CD4-positive, alpha-beta T cell (primary cell): ENCODE results near the gene PIP5K1B. TPM values are rescaled to one million over a fixed set of nuclear protein-coding genes. Genes with fewer than 3 reads are reported as not detected.

Experiments used
- ATAC-seq: fragments of 200-7000 bp; cut with Tn5 transposase; one replicate; pipeline ENCODE4 v1.10.0; 2022; ENCODE audit warnings: mild to moderate bottlenecking; ENCODE audit not compliant: poor library complexity
- CTCF ChIA-PET: fragments of 350-600 bp; sonication (Branson Sonifier 250); formaldehyde crosslinking; loops from one replicate; lab custom pipeline; 2021; ENCODE audit warnings: antibody characterized with exemption, inconsistent platforms; lab: Charles Lee
- POLR2A ChIA-PET: fragments of 350-600 bp; sonication (Branson Sonifier 250); formaldehyde crosslinking; loops from one replicate; lab custom pipeline; 2021; ENCODE audit warnings: antibody characterized with exemption, inconsistent platforms; lab: Charles Lee
- DNase-seq, 14 experiments: peaks; one replicate each; pipeline ENCODE4 v3.0.0-alpha.2; 2013 to 2020; ENCODE audit warnings: mixed read lengths in 2 of 14
- H3K27ac ChIP-seq, 2 donors: one replicate each; pipeline versions ENCODE4 v1.5.1 to v1.7.0; 2013; ENCODE audit warnings: low read length in 2 of 2, low read depth in 1 of 2, mild to moderate bottlenecking in 1 of 2
- H3K27me3 ChIP-seq, 2 experiments: 1 replicate in 1 of 2; 2 replicates in 1 of 2; pipeline versions ENCODE4 v1.6.1 to v1.7.0; 2013; ENCODE audit warnings: low read length in 2 of 2, control low read depth in 1 of 2, mild to moderate bottlenecking in 1 of 2, moderate library complexity in 1 of 2; ENCODE audit not compliant: insufficient read depth in 2 of 2, control insufficient read depth in 1 of 2
- H3K36me3 ChIP-seq: one replicate; pipeline ENCODE4 v1.6.1; 2013; ENCODE audit warnings: low read length, control low read depth; ENCODE audit not compliant: insufficient read depth
- H3K4me1 ChIP-seq: one replicate; pipeline ENCODE4 v1.6.1; 2013; ENCODE audit warnings: low read length, control low read depth; ENCODE audit not compliant: insufficient read depth
- H3K4me3 ChIP-seq: one replicate; pipeline ENCODE4 v1.5.1; 2013; ENCODE audit warnings: mild to moderate bottlenecking, low read length, moderate library complexity
- H3K9me3 ChIP-seq, 2 experiments: 1 replicate in 1 of 2; 2 replicates in 1 of 2; pipeline versions ENCODE4 v1.6.1 to v1.7.0; 2013; ENCODE audit warnings: low read length in 2 of 2, mild to moderate bottlenecking in 2 of 2, control low read depth in 1 of 2, moderate library complexity in 1 of 2; ENCODE audit not compliant: control insufficient read depth in 1 of 2, insufficient read depth in 1 of 2
- H3K27ac Mint-ChIP-seq: one replicate; pipeline ENCODE4 v1.8.0; 2020; ENCODE audit warnings: mixed read lengths
- H3K27me3 Mint-ChIP-seq: one replicate; pipeline ENCODE4 v1.8.0; 2021; ENCODE audit warnings: mixed read lengths
- H3K36me3 Mint-ChIP-seq: one replicate; pipeline ENCODE4 v1.8.0; 2021; ENCODE audit warnings: low read depth, mixed read lengths
- H3K4me1 Mint-ChIP-seq: one replicate; pipeline ENCODE4 v1.8.0; 2021; ENCODE audit warnings: low read depth, mixed read lengths
- H3K4me3 Mint-ChIP-seq: one replicate; pipeline ENCODE4 v1.8.0; 2020; ENCODE audit warnings: mild to moderate bottlenecking, mixed read lengths
- H3K9me3 Mint-ChIP-seq: one replicate; pipeline ENCODE4 v1.8.0; 2020; ENCODE audit warnings: mixed read lengths
- CTCF ChIP-seq: fragments of 200-600 bp; IDR thresholded peaks from one replicate; pipeline ENCODE4 v1.8.0; 2022; ENCODE audit warnings: antibody characterized with exemption, mild to moderate bottlenecking
- intact Hi-C, 2 experiments: fragments of 100-400 bp; cut with DNase I in 1 of 2; cut with micrococcal nuclease in 1 of 2; formaldehyde crosslinking; loops; one replicate each; pipeline versions ENCODE4 v1.15.1 to v1.9.0; 2023 to 2025; cut with DNase I, micrococcal nuclease
- total RNA-seq, 174 experiments: library from RNA in 2 of 174; stranded (reverse) in 2 of 174; gene quantifications; one replicate each; pipeline ENCODE4 v1.2.3 and lab custom pipeline; 2021 to 2026

PIP5K1B gene
- total RNA-seq, 2 experiments from 2014 or later: not detected

GRCh38 chr9:68838245-68838644 lies 133.2 kb downstream of the PIP5K1B start:
- no peak overlapping the region for H3K4me3 ChIP-seq
- Mint-ChIP-seq H3K4me3 (no peak overlapping the region), H3K27me3 (no peaks in the 10 kb centered on the region), H3K4me1 (no peaks in the 10 kb centered on the region), H3K9me3 (no peaks in the 10 kb centered on the region), H3K36me3 (no peaks in the 10 kb centered on the region), H3K27ac (no peak overlapping the region)
- no peaks in the 10 kb centered on the region for H3K4me1 ChIP-seq
- TF ChIP-seq CTCF: no peak
- CTCF ChIA-PET: no interaction called here
- no peaks in the 10 kb centered on the region for H3K27me3 ChIP-seq
- DNase-seq: no peak
- intact Hi-C loops: no loop called here
- ATAC-seq: no peak
- no peak overlapping the region for H3K27ac ChIP-seq
- no peaks in the 10 kb centered on the region for H3K9me3 ChIP-seq
- POLR2A ChIA-PET: no interaction called here
- H3K36me3 ChIP-seq: no peaks in the 10 kb centered on the region

GRCh38 chr9:68841276-68842052 lies 136.4 kb downstream of the PIP5K1B start:
- Histone ChIP-seq H3K9me3 (no peaks in the 10 kb centered on the region), H3K4me1 (no peaks in the 10 kb centered on the region), H3K4me3 (no peak overlapping the region), H3K27me3 (no peaks in the 10 kb centered on the region), H3K36me3 (no peaks in the 10 kb centered on the region), H3K27ac (no peak overlapping the region)
- ChIA-PET POLR2A (no interaction called here), CTCF (no interaction called here)
- no peaks in the 10 kb centered on the region for H3K4me1 Mint-ChIP-seq
- ATAC-seq (no peak), DNase-seq (no peak)
- no peak for TF ChIP-seq CTCF
- H3K9me3 Mint-ChIP-seq: no peaks in the 10 kb centered on the region
- intact Hi-C loops: no loop called here
- H3K27ac Mint-ChIP-seq: no peak overlapping the region
- no peaks in the 10 kb centered on the region for H3K27me3 Mint-ChIP-seq
- H3K36me3 Mint-ChIP-seq: no peaks in the 10 kb centered on the region
- no peak overlapping the region for H3K4me3 Mint-ChIP-seq

GRCh38 chr9:68842568-68842967 lies 137.5 kb downstream of the PIP5K1B start:
- Histone ChIP-seq H3K9me3 (no peaks in the 10 kb centered on the region), H3K36me3 (no peaks in the 10 kb centered on the region), H3K27me3 (no peaks in the 10 kb centered on the region), H3K27ac (no peak overlapping the region), H3K4me3 (no peak overlapping the region), H3K4me1 (no peaks in the 10 kb centered on the region)
- TF ChIP-seq CTCF: no peak
- ChIA-PET POLR2A (no interaction called here), CTCF (no interaction called here)
- Mint-ChIP-seq H3K36me3 (no peaks in the 10 kb centered on the region), H3K27ac (no peak overlapping the region), H3K9me3 (no peaks in the 10 kb centered on the region), H3K27me3 (no peaks in the 10 kb centered on the region), H3K4me1 (no peaks in the 10 kb centered on the region), H3K4me3 (no peak overlapping the region)
- intact Hi-C loops: no loop called here
- ATAC-seq (no peak), DNase-seq (no peak)
